ENCODE results near the gene SCRN3. TPM values are rescaled to one million over a fixed set of nuclear protein-coding genes. Genes with fewer than 3 reads are reported as not detected.

Gene SCRN3
- polyA plus RNA-seq, 3 donors = 6.5 to 11.2 (median 7.2) TPM

- H3K4me2 ChIP-seq (replicated peaks; ENCODE audit: extremely low read depth, low read length, poor library complexity, severe bottlenecking) = no peak overlapping the region
- Mint-ChIP-seq H3K27ac (no peak overlapping the region), H3K4me1 (no peaks in the 10 kb centered on the region), H3K9me3 (peaks cover 7 to 34% (median 23%) of the 10 kb centered on the region in 7 donors), H3K27me3 (ENCODE audit: low read depth in 3 of 3) (no peaks in the 10 kb centered on the region), H3K4me3 (no peak overlapping the region), H3K36me3 (peaks cover 68 to 89% of the 10 kb centered on the region in 2 donors)
- H4K20me1 ChIP-seq (ENCODE audit: insufficient read depth, low read length) = peaks cover 32% of the 10 kb centered on the region
- no peaks in the 10 kb centered on the region for H3K27me3 ChIP-seq (ENCODE audit: control insufficient read depth in 2 of 2, insufficient read depth in 2 of 2, low read length in 2 of 2)
- H2AFZ ChIP-seq (ENCODE audit: insufficient read depth, low read depth, low read length, poor library complexity, severe bottlenecking) = no peak overlapping the region
- H3K9me3 ChIP-seq (replicated peaks in 1 of 2; ENCODE audit: control insufficient read depth in 1 of 2, insufficient read depth in 1 of 2, low read length in 2 of 2) = peaks cover 11 to 18% of the 10 kb centered on the region in 2 donors
- H3K79me2 ChIP-seq (ENCODE audit: insufficient read depth, low read length) = no peaks in the 10 kb centered on the region
- TF ChIP-seq CTCF (IDR thresholded peaks at IDR 0.05) = no peak
- DNase-seq = no peak
- no peak overlapping the region for H3K4me3 ChIP-seq (replicated peaks in 1 of 3; ENCODE audit: low read depth in 2 of 3, low read length in 3 of 3)
- no peaks in the 10 kb centered on the region for H3K4me1 ChIP-seq (ENCODE audit: control insufficient read depth in 1 of 2, insufficient read depth in 2 of 2, low read length in 2 of 2)
- intact Hi-C loops (cut with micrococcal nuclease) = no loop called here
- no peak overlapping the region for H3K9ac ChIP-seq (ENCODE audit: insufficient read depth, low read length, poor library complexity, severe bottlenecking)
- WGBS (ENCODE audit: insufficient coverage) = 100% methylated on average over 2 of the region's 2 CpGs
- no peak overlapping the region for H3K27ac ChIP-seq (ENCODE audit: low read depth in 1 of 2, low read length in 2 of 2)
- H3K36me3 ChIP-seq (replicated peaks in 1 of 2; ENCODE audit: control insufficient read depth in 1 of 2, insufficient read depth in 2 of 2, low read length in 2 of 2) = peaks cover 46 to 76% of the 10 kb centered on the region in 2 donors
Observed at GRCh38 chr2:174364628-174365027, 30.9 kb upstream of the SCRN3 start.

GRCh38 chr2:174365571-174365970 is 30.0 kb upstream of the SCRN3 start:
- no peak overlapping the region for H3K4me3 ChIP-seq (replicated peaks in 1 of 3; ENCODE audit: low read depth in 2 of 3, low read length in 3 of 3)
- no peak overlapping the region for H3K27ac ChIP-seq (ENCODE audit: low read depth in 1 of 2, low read length in 2 of 2)
- H3K36me3 Mint-ChIP-seq = peaks cover 71 to 89% of the 10 kb centered on the region in 2 donors
- H2AFZ ChIP-seq (ENCODE audit: insufficient read depth, low read depth, low read length, poor library complexity, severe bottlenecking) = no peak overlapping the region
- no peak for DNase-seq
- TF ChIP-seq CTCF (IDR thresholded peaks at IDR 0.05) = no peak
- no peaks in the 10 kb centered on the region for H3K4me1 Mint-ChIP-seq
- H3K36me3 ChIP-seq (replicated peaks in 1 of 2; ENCODE audit: control insufficient read depth in 1 of 2, insufficient read depth in 2 of 2, low read length in 2 of 2) = peaks cover 53 to 85% of the 10 kb centered on the region in 2 donors
- no peaks in the 10 kb centered on the region for H3K27me3 Mint-ChIP-seq (ENCODE audit: low read depth in 3 of 3)
- peaks cover 11 to 18% of the 10 kb centered on the region in 2 donors for H3K9me3 ChIP-seq (replicated peaks in 1 of 2; ENCODE audit: control insufficient read depth in 1 of 2, insufficient read depth in 1 of 2, low read length in 2 of 2)
- no peak overlapping the region for H3K4me2 ChIP-seq (replicated peaks; ENCODE audit: extremely low read depth, low read length, poor library complexity, severe bottlenecking)
- no peak overlapping the region for H3K4me3 Mint-ChIP-seq
- no peaks in the 10 kb centered on the region for H3K4me1 ChIP-seq (ENCODE audit: control insufficient read depth in 1 of 2, insufficient read depth in 2 of 2, low read length in 2 of 2)
- no peak overlapping the region for H3K27ac Mint-ChIP-seq
- intact Hi-C loops (cut with micrococcal nuclease) = no loop called here
- H3K27me3 ChIP-seq (ENCODE audit: control insufficient read depth in 2 of 2, insufficient read depth in 2 of 2, low read length in 2 of 2) = no peaks in the 10 kb centered on the region
- WGBS (ENCODE audit: insufficient coverage) = no CpG with 5 or more reads among the region's 2 CpGs
- no peak overlapping the region for H3K9ac ChIP-seq (ENCODE audit: insufficient read depth, low read length, poor library complexity, severe bottlenecking)
- H4K20me1 ChIP-seq (ENCODE audit: insufficient read depth, low read length) = peaks cover 38% of the 10 kb centered on the region
- no peaks in the 10 kb centered on the region for H3K79me2 ChIP-seq (ENCODE audit: insufficient read depth, low read length)
- peaks cover 7 to 32% (median 23%) of the 10 kb centered on the region in 7 donors for H3K9me3 Mint-ChIP-seq

Measured in CD14-positive monocyte (primary cell).